ENCODE measurements around the gene NT5M.
A peak's percentile ranks its signal among the peaks of the same experiment; 100 is the strongest.

The NT5M gene

DNA sequence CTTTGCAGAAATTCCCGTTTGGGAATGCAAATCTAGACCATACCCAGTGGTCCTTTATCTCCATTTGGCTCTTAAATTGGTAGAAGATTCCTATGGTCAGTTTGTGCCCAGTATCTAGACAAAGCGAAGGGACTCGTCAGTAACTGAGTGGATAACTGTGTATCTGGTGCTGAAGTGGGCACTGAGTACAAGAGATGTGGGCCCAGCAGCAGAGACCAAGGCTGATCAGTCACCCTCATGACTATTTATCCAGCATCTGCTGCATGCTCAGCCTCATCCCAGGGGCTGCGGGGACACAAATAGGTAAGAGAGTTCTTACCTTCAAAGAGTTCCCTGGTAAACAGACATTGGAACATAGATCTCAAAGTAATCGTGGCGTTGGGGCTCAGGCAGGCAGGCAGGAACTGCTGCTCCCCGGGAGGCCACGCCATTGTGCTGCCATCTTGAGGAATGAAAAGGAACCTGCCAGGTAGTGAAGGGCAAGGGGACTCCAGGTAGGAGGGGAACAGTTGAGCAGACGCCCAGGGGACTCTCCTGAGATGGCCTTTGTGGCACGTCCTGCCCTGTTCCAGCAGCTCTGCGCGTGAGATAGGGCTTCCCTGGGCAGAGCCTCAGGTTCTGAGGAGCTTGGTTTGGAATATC is 10.3 kb downstream of the NT5M start:
- no peak overlapping the region for H3K4me3 ChIP-seq (ENCODE audit: low read depth, low read length)
- in situ Hi-C loops (cut with HindIII; ENCODE audit: low sequenced_read_pairs): no loop called here
- DNase-seq (ENCODE audit: low read depth): no peak
- TF ChIP-seq, protein P1, sequence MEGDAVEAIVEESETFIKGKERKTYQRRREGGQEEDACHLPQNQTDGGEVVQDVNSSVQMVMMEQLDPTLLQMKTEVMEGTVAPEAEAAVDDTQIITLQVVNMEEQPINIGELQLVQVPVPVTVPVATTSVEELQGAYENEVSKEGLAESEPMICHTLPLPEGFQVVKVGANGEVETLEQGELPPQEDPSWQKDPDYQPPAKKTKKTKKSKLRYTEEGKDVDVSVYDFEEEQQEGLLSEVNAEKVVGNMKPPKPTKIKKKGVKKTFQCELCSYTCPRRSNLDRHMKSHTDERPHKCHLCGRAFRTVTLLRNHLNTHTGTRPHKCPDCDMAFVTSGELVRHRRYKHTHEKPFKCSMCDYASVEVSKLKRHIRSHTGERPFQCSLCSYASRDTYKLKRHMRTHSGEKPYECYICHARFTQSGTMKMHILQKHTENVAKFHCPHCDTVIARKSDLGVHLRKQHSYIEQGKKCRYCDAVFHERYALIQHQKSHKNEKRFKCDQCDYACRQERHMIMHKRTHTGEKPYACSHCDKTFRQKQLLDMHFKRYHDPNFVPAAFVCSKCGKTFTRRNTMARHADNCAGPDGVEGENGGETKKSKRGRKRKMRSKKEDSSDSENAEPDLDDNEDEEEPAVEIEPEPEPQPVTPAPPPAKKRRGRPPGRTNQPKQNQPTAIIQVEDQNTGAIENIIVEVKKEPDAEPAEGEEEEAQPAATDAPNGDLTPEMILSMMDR (IDR thresholded peaks at IDR 0.05; ENCODE audit: low read depth, low read length, missing control alignments): peak; percentile 26

DNA sequence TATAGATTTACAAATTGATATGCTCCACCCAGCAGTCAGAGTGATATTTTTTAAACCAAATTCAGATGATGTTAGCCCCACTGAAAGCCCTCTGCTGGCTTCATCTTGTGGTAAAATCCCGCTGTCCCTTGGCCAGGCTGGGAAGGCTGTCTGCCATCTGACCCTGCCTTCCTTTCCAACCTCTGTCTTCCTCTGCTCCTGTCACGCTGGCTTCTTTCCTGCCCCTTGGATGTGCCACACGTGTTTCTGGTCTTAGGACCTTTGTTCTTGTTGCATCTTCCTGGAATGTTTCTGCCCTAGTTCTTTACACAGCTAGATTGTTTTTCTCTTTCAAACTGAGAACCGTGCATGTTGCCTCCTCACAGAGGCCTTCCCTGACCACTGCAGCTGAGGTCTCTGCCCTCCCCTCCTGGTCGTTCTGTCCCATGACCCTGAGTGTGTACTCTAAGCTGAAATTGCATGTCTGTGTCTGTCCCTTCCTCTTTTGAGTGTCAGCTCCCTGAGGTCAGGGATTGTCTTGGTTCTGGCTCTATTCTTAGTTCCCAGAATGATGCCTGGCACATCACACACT is 11.4 kb downstream of the NT5M start:
- in situ Hi-C loops (cut with HindIII; ENCODE audit: low sequenced_read_pairs): no loop called here
- no peak for DNase-seq (ENCODE audit: low read depth)
- TF ChIP-seq, protein P1 (IDR thresholded peaks at IDR 0.05; ENCODE audit: low read depth, low read length, missing control alignments): no peak
- no peak overlapping the region for H3K4me3 ChIP-seq (ENCODE audit: low read depth, low read length)

DNA sequence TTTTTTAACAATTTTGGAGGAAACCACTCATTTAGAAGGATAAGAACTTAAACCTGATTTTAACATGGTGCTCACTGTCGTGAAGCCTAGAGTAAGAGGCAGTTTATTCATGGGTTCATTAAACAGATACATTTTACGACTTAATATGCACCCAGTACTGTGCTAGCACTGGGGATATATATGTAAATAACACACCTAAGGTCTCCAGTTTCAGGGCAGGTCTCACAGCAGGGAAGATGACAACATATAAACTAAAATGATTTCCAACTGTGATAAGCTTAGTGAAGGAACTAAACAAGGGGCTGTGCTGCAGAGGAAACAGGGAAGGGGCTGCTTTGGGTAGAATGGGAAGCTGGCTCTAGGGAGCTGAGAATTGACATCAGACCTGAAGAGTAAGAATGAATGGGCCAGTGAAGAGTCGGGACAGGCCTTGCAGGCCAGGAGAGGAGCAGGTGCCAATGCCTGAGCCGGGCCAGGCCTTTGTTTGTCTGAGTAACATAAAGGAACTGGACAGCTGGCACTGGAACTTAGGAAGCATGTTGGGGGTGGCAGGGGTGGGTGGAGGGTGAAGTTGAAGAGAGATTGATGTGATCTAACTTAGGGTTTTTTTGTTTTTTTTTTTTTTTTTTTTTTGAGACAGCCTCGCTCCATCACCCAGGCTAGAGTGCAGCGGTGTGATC is 12.1 kb downstream of the NT5M start:
- DNase-seq (ENCODE audit: low read depth): no peak
- TF ChIP-seq, protein P1 (IDR thresholded peaks at IDR 0.05; ENCODE audit: low read depth, low read length, missing control alignments): no peak
- no peak overlapping the region for H3K4me3 ChIP-seq (ENCODE audit: low read depth, low read length)
- in situ Hi-C loops (cut with HindIII; ENCODE audit: low sequenced_read_pairs): no loop called here

DNA sequence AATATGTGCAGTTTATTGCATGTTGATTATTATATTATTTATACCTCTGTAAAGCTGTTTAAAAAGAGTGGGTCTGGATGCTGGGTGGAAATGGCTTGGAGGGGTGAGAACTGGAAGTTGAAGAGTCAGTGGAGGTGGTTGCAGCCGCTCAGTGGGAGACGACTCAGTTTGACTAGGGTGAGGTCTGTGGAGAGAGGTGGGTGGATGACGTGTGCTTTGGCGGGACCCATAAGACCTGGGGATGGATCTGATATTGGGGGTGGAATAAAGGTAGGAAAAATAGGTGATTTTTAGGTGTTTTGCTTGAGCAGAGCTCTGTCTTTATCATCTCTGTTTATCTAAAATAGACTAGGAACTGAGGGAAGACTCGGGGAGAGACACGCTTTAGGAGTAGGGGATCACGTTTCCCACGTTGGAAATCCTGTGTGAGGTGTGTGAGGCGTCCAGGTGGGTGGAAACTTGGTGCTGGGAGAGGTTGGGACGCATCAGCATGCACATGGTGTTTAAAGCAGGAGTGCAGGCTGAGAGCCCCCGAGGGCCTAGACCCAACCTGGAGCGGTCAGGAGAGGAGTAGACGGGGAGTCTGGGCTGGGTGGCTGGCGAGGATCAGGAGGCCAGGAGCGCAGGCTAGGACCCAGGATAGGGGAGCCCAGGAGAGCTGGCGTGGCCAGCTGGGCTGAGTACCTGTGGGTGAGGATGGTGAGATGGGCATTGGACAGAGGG is 17.2 kb downstream of the NT5M start:
- in situ Hi-C loops (cut with HindIII; ENCODE audit: low sequenced_read_pairs): no loop called here

DNA sequence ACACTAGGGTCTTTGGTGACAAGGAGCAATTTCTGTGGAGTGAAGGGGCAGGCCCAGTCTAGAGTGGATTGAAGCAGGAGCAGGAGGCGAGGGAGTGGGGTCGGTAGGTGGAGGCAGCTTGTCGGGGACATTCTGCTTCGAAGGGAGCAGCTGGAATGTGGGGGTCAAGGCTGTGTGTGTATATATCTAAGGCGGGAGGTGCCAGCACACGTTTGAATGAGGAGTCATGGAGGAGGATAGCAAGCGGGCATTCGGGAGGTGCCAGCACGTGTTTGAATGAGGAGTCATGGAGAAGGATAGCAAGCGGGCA is 17.7 kb downstream of the NT5M start:
- DNase-seq (ENCODE audit: low read depth): no peak
- TF ChIP-seq, protein P1 (IDR thresholded peaks at IDR 0.05; ENCODE audit: low read depth, low read length, missing control alignments): no peak
- in situ Hi-C loops (cut with HindIII; ENCODE audit: low sequenced_read_pairs): no loop called here
- H3K4me3 ChIP-seq (ENCODE audit: low read depth, low read length): no peak overlapping the region

More for the DNA sequence above, 17.2 kb downstream of the NT5M start:
- TF ChIP-seq, protein P1 (IDR thresholded peaks at IDR 0.05; ENCODE audit: low read depth, low read length, missing control alignments): no peak
- no peak overlapping the region for H3K4me3 ChIP-seq (ENCODE audit: low read depth, low read length)
- DNase-seq (ENCODE audit: low read depth): no peak

DNA sequence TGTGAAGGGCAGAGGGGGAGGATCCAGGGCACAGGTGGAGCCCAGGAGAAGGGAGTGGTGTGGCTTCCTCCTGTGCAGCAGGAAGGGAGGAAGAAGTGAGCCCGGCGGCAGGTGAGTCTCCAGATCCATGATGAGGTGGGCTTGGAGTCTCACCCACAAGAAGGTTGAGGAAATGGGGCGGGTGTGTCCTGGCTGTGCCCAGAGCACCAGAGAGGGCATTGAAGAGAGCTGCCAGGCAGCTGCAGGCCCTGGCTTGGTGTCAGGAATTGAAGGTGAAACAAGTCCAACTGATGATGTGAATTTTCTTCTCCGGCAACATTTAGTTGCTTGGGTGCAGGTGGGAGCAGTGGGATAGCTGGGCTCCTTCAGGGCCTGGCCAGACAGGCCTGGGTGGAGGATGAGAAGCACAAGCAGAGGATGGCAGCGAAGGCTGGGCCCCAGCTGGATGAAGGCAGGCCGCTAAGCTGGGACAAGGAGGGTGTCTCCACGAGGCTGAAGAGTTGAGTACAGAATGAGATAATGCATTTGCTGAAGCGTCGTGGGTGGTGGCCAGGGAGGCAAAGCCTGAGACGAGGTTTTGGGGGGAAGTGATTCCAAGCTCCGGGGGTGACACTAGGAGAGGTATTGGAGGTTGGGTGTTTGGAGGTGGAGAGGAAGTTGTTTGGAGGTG is 18.3 kb downstream of the NT5M start:
- no peak for DNase-seq (ENCODE audit: low read depth)
- TF ChIP-seq, protein P1 (IDR thresholded peaks at IDR 0.05; ENCODE audit: low read depth, low read length, missing control alignments): no peak
- in situ Hi-C loops (cut with HindIII; ENCODE audit: low sequenced_read_pairs): no loop called here
- no peak overlapping the region for H3K4me3 ChIP-seq (ENCODE audit: low read depth, low read length)

Data from astrocyte of the cerebellum (primary cell).